Measurements from ENCODE around the gene MADD. TPM values are rescaled to one million over a fixed set of nuclear protein-coding genes. Genes with fewer than 3 reads are reported as not detected.
"Not testable (repeated sequence)": the region's sequence is repeated elsewhere in the genome, so short reads cannot be mapped to it uniquely, and the experiment has no call there.

Gene MADD
- total RNA-seq, 1 donor from 2014 or later, result 28.8 TPM

GRCh38 chr11:47325271-47326041, 55.5 kb downstream of the MADD start:
- DNase-seq, result no peak

GRCh38 chr11:47326198-47326597, 56.3 kb downstream of the MADD start:
- no peak for DNase-seq

- DNase-seq, result no peak
These were observed 57.1 kb downstream of the MADD start for GRCh38 chr11:47327025-47327424.

GRCh38 chr11:47327949-47328348, 58.0 kb downstream of the MADD start:
- no peak for DNase-seq

- DNase-seq, result no peak
These were observed 58.8 kb downstream of the MADD start for GRCh38 chr11:47328449-47329390.

- DNase-seq, result no peak
These were observed 59.6 kb downstream of the MADD start for GRCh38 chr11:47329431-47329986.

- no peak for DNase-seq
These were observed 60.3 kb downstream of the MADD start for GRCh38 chr11:47329987-47330931.

- DNase-seq, result no peak
These were observed 61.7 kb downstream of the MADD start for GRCh38 chr11:47331454-47332302.

GRCh38 chr11:47332303-47332711, 62.4 kb downstream of the MADD start:
- no peak for DNase-seq

- no peak for DNase-seq
These were observed 63.0 kb downstream of the MADD start for GRCh38 chr11:47332791-47333525.

GRCh38 chr11:47333526-47333845, 63.6 kb downstream of the MADD start:
- DNase-seq, result no peak

GRCh38 chr11:47333886-47334443, 64.0 kb downstream of the MADD start:
- no peak for DNase-seq

GRCh38 chr11:47334699-47335411, 64.9 kb downstream of the MADD start:
- DNase-seq, result not testable (repeated sequence)

- no peak for DNase-seq
These were observed 65.8 kb downstream of the MADD start for GRCh38 chr11:47335733-47336132.

GRCh38 chr11:47336595-47336994, 66.7 kb downstream of the MADD start:
- DNase-seq, result no peak

GRCh38 chr11:47337229-47337924, 67.4 kb downstream of the MADD start:
- DNase-seq, result no peak

- DNase-seq, result no peak
These were observed 68.7 kb downstream of the MADD start for GRCh38 chr11:47338396-47339241.

- DNase-seq, result no peak
These were observed 70.1 kb downstream of the MADD start for GRCh38 chr11:47340010-47340409.

Measured in skin of body (tissue), 2 donors.